ENCODE results near the gene IER5. TPM values are rescaled to one million over a fixed set of nuclear protein-coding genes. Genes with fewer than 3 reads are reported as not detected.

The IER5 gene
- total and polyA plus RNA-seq, 9 of the 15 experiments (the other 6 are each of a cell fraction or from before 2014, with no cell fraction given): 2.4 to 32.1 (median 12.0) TPM

DNA sequence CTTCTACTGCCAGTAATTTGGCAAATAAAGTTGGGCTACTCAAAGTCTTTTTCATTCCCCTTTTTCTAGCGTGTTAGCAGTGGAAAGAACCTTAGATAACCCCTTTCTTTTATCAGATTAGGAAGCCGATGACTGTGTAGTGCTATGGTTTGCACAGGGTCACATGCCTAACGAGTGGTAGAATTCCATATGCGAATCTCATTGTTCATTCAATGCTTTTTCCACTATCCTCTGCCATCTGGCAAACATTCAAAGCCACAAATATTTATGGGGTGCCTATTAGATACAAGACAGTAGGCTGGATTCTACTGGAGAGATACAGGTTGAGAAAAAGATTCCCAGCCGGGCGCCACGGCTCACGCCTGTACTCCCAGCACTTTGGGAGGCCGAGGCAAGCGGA lies 14.9 kb upstream of the IER5 start (continued):
- TF ChIP-seq, protein P1, sequence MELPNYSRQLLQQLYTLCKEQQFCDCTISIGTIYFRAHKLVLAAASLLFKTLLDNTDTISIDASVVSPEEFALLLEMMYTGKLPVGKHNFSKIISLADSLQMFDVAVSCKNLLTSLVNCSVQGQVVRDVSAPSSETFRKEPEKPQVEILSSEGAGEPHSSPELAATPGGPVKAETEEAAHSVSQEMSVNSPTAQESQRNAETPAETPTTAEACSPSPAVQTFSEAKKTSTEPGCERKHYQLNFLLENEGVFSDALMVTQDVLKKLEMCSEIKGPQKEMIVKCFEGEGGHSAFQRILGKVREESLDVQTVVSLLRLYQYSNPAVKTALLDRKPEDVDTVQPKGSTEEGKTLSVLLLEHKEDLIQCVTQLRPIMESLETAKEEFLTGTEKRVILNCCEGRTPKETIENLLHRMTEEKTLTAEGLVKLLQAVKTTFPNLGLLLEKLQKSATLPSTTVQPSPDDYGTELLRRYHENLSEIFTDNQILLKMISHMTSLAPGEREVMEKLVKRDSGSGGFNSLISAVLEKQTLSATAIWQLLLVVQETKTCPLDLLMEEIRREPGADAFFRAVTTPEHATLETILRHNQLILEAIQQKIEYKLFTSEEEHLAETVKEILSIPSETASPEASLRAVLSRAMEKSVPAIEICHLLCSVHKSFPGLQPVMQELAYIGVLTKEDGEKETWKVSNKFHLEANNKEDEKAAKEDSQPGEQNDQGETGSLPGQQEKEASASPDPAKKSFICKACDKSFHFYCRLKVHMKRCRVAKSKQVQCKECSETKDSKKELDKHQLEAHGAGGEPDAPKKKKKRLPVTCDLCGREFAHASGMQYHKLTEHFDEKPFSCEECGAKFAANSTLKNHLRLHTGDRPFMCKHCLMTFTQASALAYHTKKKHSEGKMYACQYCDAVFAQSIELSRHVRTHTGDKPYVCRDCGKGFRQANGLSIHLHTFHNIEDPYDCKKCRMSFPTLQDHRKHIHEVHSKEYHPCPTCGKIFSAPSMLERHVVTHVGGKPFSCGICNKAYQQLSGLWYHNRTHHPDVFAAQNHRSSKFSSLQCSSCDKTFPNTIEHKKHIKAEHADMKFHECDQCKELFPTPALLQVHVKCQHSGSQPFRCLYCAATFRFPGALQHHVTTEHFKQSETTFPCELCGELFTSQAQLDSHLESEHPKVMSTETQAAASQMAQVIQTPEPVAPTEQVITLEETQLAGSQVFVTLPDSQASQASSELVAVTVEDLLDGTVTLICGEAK (IDR thresholded peaks at IDR 0.05): peak; percentile 40; the same call in 1 of the 2 replicates
- TF ChIP-seq, protein P1 (CRISPR knock-in tag; IDR thresholded peaks at IDR 0.05): no peak
- TF ChIP-seq L3MBTL2 (IDR thresholded peaks at IDR 0.05): peak; percentile 50; the same call in 1 of the 2 replicates
- TF ChIP-seq FOXJ2 (tag; IDR thresholded peaks at IDR 0.05): peak; percentile 61; the same call in 1 of the 2 replicates
- TF ChIP-seq FOSL1 (tag; conservative IDR thresholded peaks at IDR 0.05): 0 out of 2 replicates have a peak, but pooled peaks have one; percentile 19
